Endodermal cell (in vitro differentiated cells): ENCODE data around the gene NOS1. TPM values are rescaled to one million over a fixed set of nuclear protein-coding genes. Genes with fewer than 3 reads are reported as not detected.

Experiments used
- DNase-seq: peaks from one replicate; pipeline ENCODE4 v3.0.0-alpha.2; 2017
- H3K27ac ChIP-seq: 2 replicates; pipeline ENCODE4 v1.5.1; 2013; ENCODE audit warnings: mild to moderate bottlenecking, low read depth, low read length, moderate library complexity
- H3K27me3 ChIP-seq: 2 replicates; pipeline ENCODE4 v1.6.1; 2013; ENCODE audit warnings: mild to moderate bottlenecking, low read length, moderate library complexity; ENCODE audit not compliant: insufficient read depth, control insufficient read depth, poor library complexity, severe bottlenecking
- H3K36me3 ChIP-seq: 2 replicates; pipeline ENCODE4 v1.7.0; 2013; ENCODE audit warnings: mild to moderate bottlenecking, low read length, moderate library complexity; ENCODE audit not compliant: control insufficient read depth, insufficient read depth
- H3K4me1 ChIP-seq: one replicate; pipeline ENCODE4 v1.7.0; 2013; ENCODE audit warnings: low read length; ENCODE audit not compliant: control insufficient read depth, insufficient read depth
- H3K4me3 ChIP-seq: 2 replicates; pipeline ENCODE4 v1.5.1; 2013; ENCODE audit warnings: mild to moderate bottlenecking, low read length, moderate library complexity
- H3K9ac ChIP-seq: 2 replicates; pipeline ENCODE4 v1.6.1; 2013; ENCODE audit warnings: mild to moderate bottlenecking, low read length, moderate library complexity; ENCODE audit not compliant: poor library complexity, severe bottlenecking; ENCODE audit errors: extremely low read depth
- H3K9me3 ChIP-seq: 2 replicates; pipeline ENCODE4 v1.6.1; 2013; ENCODE audit warnings: mild to moderate bottlenecking, low read length, moderate library complexity; ENCODE audit not compliant: control insufficient read depth
- H3K27ac Mint-ChIP-seq: 2 replicates; pipeline ENCODE4 v1.8.0; 2020; ENCODE audit warnings: mixed read lengths
- H3K27me3 Mint-ChIP-seq: 2 replicates; pipeline ENCODE4 v1.8.0; 2021; ENCODE audit warnings: mild to moderate bottlenecking, mixed read lengths; ENCODE audit not compliant: insufficient read depth
- H3K36me3 Mint-ChIP-seq: 2 replicates; pipeline ENCODE4 v1.8.0; 2020; ENCODE audit warnings: low read depth, mixed read lengths
- H3K4me1 Mint-ChIP-seq: 2 replicates; pipeline ENCODE4 v1.8.0; 2020; ENCODE audit warnings: mixed read lengths
- H3K4me3 Mint-ChIP-seq: 2 replicates; pipeline ENCODE4 v1.8.0; 2020; ENCODE audit warnings: mild to moderate bottlenecking, moderate library complexity, mixed read lengths
- H3K9me3 Mint-ChIP-seq: 2 replicates; pipeline ENCODE4 v1.8.0; 2020; ENCODE audit warnings: mild to moderate bottlenecking, mixed read lengths
- WGBS, 2 experiments: methylation state at CpG; one replicate each; pipeline versions ENCODE4 v1.1.5 to v1.1.7; 2013; ENCODE audit warnings: missing lambda C conversion rate in 2 of 2, mixed read lengths in 1 of 2; ENCODE audit not compliant: insufficient coverage in 1 of 2, insufficient read length in 1 of 2; 5-methylcytosine and 5-hydroxymethylcytosine counted together
- total RNA-seq, 2 donors: library from RNA; stranded (reverse); fragmentation: NEBNext Ultra II Directional in 1 of 2; extraction: Animal tissue kit (Norgen Biotek cat#: 25700) in 1 of 2; gene quantifications; 2 replicates in 1 of 2; 3 replicates in 1 of 2; pipeline ENCODE4 v1.2.1, GENCODE V29; 2021
- TF ChIP-seq, protein P1 (sequence below): fragments of 200-600 bp; sonication (generic); conservative IDR thresholded peaks from 2 replicates; pipeline ENCODE4 v1.5.0; 2021; ENCODE audit warnings: antibody characterized with exemption, mild to moderate bottlenecking

Gene NOS1
- total RNA-seq, 2 donors from 2014 or later, result 0.33 to 0.88 TPM

DNA sequence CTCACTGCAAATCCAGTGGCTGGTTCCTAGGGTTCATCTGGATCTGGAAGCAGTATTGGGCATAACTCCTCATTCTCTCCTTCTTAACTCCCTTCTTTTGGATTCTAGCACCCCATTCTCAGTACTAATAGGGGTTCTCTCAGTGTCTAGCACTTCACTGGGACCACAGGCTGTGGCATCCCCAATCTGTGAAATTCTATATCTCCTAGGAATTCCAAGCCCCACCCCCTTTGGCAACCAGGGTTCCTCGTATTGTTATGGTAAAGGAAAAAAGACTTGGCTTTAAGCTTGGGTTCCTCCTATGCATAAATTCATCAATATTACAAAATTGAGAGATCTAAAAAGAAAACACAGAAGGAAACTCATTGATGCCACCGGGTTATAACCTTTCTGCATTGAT is 126.2 kb downstream of the NOS1 start:
- Histone ChIP-seq H3K9me3 (no peaks in the 10 kb centered on the region), H3K4me3 (no peak overlapping the region), H3K9ac (no peak overlapping the region), H3K4me1 (peaks cover 4% of the 10 kb centered on the region), H3K27me3 (no peaks in the 10 kb centered on the region), H3K27ac (no peak overlapping the region), H3K36me3 (no peaks in the 10 kb centered on the region)
- DNase-seq, result peak; percentile 80
- Mint-ChIP-seq H3K36me3 (no peaks in the 10 kb centered on the region), H3K4me3 (no peak overlapping the region), H3K27me3 (no peaks in the 10 kb centered on the region), H3K9me3 (no peaks in the 10 kb centered on the region), H3K27ac (no peak overlapping the region), H3K4me1 (peaks cover 16% of the 10 kb centered on the region)
- 33 to 79% methylated on average over 1 of the region's 2 CpGs for WGBS, 2 experiments
- TF ChIP-seq, protein P1, sequence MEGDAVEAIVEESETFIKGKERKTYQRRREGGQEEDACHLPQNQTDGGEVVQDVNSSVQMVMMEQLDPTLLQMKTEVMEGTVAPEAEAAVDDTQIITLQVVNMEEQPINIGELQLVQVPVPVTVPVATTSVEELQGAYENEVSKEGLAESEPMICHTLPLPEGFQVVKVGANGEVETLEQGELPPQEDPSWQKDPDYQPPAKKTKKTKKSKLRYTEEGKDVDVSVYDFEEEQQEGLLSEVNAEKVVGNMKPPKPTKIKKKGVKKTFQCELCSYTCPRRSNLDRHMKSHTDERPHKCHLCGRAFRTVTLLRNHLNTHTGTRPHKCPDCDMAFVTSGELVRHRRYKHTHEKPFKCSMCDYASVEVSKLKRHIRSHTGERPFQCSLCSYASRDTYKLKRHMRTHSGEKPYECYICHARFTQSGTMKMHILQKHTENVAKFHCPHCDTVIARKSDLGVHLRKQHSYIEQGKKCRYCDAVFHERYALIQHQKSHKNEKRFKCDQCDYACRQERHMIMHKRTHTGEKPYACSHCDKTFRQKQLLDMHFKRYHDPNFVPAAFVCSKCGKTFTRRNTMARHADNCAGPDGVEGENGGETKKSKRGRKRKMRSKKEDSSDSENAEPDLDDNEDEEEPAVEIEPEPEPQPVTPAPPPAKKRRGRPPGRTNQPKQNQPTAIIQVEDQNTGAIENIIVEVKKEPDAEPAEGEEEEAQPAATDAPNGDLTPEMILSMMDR, result no peak

DNA sequence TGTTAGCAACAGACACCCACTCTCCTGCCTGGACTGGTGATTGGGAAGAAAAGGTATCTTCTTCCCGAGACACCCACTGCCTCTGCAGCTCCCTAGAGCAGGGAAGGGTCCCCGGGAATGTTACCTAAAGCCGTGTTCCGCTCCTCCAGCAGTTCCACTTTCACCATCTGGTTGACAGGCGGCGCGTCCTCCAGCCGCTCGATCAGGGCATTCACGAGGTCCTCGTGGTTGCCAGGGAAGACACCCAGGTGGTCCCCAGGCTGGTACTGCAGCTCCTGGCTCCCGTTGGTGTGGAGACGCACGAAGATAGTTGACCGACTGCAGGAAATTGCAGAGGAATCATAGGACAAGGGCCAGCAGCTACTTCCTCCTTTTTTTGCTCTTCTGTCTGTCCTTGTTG is 127.0 kb downstream of the NOS1 start:
- Histone ChIP-seq H3K9ac (no peak overlapping the region), H3K27ac (no peak overlapping the region), H3K27me3 (no peaks in the 10 kb centered on the region), H3K9me3 (no peaks in the 10 kb centered on the region), H3K36me3 (no peaks in the 10 kb centered on the region), H3K4me1 (peaks cover 4% of the 10 kb centered on the region), H3K4me3 (no peak overlapping the region)
- Mint-ChIP-seq H3K4me1 (peaks cover 16% of the 10 kb centered on the region), H3K27me3 (no peaks in the 10 kb centered on the region), H3K27ac (no peak overlapping the region), H3K36me3 (no peaks in the 10 kb centered on the region), H3K9me3 (no peaks in the 10 kb centered on the region), H3K4me3 (no peak overlapping the region)
- no peak for DNase-seq
- TF ChIP-seq, protein P1, result no peak
- WGBS, 2 experiments, result 93 to 98% methylated on average over 11 to 15 of the region's 15 CpGs

DNA sequence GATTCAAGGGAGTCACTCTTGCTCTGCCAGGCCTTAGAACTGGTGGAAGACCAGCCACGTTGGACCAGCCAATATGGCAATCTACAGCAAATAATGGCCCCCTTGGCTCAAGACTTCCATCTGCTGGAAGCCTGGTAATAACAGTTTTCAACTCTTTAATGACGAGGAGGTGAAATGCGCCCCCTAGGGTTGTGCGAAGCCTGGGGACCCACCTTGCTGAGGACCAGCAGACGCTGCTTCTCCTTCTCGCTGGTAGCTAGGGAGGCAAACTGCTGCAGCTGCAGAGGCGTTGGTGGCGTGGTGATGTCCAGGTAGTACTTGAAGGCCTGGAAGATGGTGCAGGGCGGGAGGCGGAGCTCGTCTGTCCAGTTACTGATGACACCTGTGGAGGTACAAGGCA is 129.7 kb downstream of the NOS1 start:
- H3K9ac ChIP-seq, result no peak overlapping the region
- Mint-ChIP-seq H3K4me1 (peaks cover 16% of the 10 kb centered on the region), H3K4me3 (no peak overlapping the region), H3K9me3 (no peaks in the 10 kb centered on the region), H3K36me3 (no peaks in the 10 kb centered on the region), H3K27ac (no peak overlapping the region), H3K27me3 (no peaks in the 10 kb centered on the region)
- no peaks in the 10 kb centered on the region for H3K36me3 ChIP-seq
- peak; percentile 80 for DNase-seq
- H3K4me3 ChIP-seq, result no peak overlapping the region
- H3K27ac ChIP-seq, result no peak overlapping the region
- no peaks in the 10 kb centered on the region for H3K27me3 ChIP-seq
- H3K9me3 ChIP-seq, result no peaks in the 10 kb centered on the region
- peaks cover 4% of the 10 kb centered on the region for H3K4me1 ChIP-seq
- TF ChIP-seq, protein P1, result peak; percentile 71
- WGBS, 2 experiments, result 83 to 91% methylated on average over 9 to 11 of the region's 11 CpGs
